Kidney epithelial cell (primary cell): ENCODE measurements around the gene ECSIT. TPM values are rescaled to one million over a fixed set of nuclear protein-coding genes. Genes with fewer than 3 reads are reported as not detected.

Source experiments
- DNase-seq: peaks from one replicate; pipeline ENCODE4 v3.0.0-alpha.2; 2010; ENCODE audit warnings: low read depth
- H3K27me3 ChIP-seq: 2 replicates; pipeline ENCODE4 v1.6.0; 2011; ENCODE audit warnings: low read length; ENCODE audit not compliant: control insufficient read depth, insufficient read depth
- H3K36me3 ChIP-seq: 2 replicates; pipeline ENCODE4 v1.5.1; 2011; ENCODE audit warnings: low read length; ENCODE audit not compliant: control insufficient read depth, insufficient read depth
- H3K4me3 ChIP-seq: 2 replicates; pipeline ENCODE4 v1.5.1; 2011; ENCODE audit warnings: low read depth, mild to moderate bottlenecking, control low read depth, low read length
- total RNA-seq: library from RNA; depleted of rRNA; stranded (reverse); fragments of >200 nt; gene quantifications from 2 replicates; pipeline ENCODE4 v1.2.3, GENCODE V29; 2015
- TF ChIP-seq, protein P1 (sequence below): IDR thresholded peaks from 2 replicates; pipeline ENCODE4 v1.5.1; 2011; ENCODE audit warnings: mild to moderate bottlenecking, moderate library complexity, low read length, control low read depth, inconsistent platforms; ENCODE audit not compliant: insufficient read depth, poor library complexity, severe bottlenecking

Gene ECSIT
- total RNA-seq, 1 donor from 2014 or later = 37.4 TPM

DNA sequence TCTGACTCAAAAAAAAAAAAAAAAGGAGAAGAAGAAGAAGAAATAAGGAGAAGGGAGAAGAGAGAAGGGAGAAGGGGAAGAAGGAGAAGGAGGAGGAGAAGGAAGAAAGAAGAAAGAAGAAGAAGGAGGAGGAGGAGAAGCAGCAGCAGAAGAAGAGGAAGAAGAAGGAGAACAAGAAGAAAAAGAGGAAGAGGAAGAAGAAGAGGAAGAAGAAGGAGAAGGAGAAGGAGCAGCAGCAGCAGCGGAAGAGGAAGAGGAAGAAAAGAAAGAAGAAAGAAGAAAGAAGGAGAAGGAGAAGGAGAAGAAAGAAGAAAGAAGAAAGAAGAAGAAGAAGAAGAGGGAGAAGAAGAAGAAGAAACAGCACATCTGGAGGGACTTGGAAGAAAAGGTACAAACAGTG lies 5.6 kb upstream of the ECSIT start:
- Histone ChIP-seq H3K36me3 (no peaks in the 10 kb centered on the region), H3K27me3 (peaks cover 3% of the 10 kb centered on the region), H3K4me3 (no peak overlapping the region)
- DNase-seq = no peak
- TF ChIP-seq, protein P1, sequence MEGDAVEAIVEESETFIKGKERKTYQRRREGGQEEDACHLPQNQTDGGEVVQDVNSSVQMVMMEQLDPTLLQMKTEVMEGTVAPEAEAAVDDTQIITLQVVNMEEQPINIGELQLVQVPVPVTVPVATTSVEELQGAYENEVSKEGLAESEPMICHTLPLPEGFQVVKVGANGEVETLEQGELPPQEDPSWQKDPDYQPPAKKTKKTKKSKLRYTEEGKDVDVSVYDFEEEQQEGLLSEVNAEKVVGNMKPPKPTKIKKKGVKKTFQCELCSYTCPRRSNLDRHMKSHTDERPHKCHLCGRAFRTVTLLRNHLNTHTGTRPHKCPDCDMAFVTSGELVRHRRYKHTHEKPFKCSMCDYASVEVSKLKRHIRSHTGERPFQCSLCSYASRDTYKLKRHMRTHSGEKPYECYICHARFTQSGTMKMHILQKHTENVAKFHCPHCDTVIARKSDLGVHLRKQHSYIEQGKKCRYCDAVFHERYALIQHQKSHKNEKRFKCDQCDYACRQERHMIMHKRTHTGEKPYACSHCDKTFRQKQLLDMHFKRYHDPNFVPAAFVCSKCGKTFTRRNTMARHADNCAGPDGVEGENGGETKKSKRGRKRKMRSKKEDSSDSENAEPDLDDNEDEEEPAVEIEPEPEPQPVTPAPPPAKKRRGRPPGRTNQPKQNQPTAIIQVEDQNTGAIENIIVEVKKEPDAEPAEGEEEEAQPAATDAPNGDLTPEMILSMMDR = no peak

GRCh38 chr19:11530432-11530831 lies 1.5 kb upstream of the ECSIT start:
- TF ChIP-seq, protein P1 = peak; percentile 23
- Histone ChIP-seq H3K36me3 (no peaks in the 10 kb centered on the region), H3K4me3 (no peak overlapping the region), H3K27me3 (no peaks in the 10 kb centered on the region)
- DNase-seq = no peak

DNA sequence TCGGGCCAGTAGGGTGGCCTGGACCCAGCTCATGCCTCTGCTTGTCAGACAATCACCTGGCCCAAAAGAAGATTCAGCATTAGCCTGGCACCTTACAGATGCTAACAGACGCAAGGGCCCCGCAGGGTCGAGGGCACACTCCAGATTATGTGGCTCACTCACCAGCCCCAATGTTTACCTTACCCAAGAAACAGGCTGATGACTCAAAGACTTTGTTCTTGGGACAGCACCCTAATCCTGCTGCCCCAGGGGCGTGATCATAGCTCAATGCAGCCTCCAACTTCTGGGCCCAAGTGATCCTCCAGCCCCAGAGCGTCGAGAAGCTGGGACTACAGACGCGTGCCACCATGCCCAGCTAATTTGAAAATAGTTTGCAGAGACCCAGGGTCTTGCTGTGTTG lies 9.8 kb downstream of the ECSIT start:
- TF ChIP-seq, protein P1 = no peak
- Histone ChIP-seq H3K36me3 (no peaks in the 10 kb centered on the region), H3K4me3 (no peak overlapping the region), H3K27me3 (no peaks in the 10 kb centered on the region)
- no peak for DNase-seq

DNA sequence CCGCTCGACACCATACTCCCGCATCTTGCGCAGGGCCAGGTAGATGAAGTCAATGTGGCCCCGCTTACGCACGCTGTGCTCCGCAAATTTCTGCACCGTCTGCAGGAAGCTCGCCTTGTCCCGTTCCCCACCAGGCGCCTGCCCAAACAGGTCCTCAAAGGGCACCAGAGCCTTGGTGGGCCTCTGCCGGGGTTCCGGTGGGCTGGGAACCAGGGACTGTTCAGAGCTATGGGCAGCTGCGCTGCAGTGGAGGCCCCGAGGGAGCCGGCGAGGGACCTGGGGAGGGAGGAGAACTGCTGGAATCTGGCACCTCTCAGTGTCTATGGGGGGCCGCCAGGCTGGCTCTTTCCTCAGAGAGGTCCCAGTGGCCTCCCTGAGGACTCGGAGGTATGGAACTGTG lies 15.0 kb downstream of the ECSIT start:
- no peak overlapping the region for H3K4me3 ChIP-seq
- no peaks in the 10 kb centered on the region for H3K27me3 ChIP-seq
- H3K36me3 ChIP-seq = no peaks in the 10 kb centered on the region
- TF ChIP-seq, protein P1 = no peak
- DNase-seq = no peak

DNA sequence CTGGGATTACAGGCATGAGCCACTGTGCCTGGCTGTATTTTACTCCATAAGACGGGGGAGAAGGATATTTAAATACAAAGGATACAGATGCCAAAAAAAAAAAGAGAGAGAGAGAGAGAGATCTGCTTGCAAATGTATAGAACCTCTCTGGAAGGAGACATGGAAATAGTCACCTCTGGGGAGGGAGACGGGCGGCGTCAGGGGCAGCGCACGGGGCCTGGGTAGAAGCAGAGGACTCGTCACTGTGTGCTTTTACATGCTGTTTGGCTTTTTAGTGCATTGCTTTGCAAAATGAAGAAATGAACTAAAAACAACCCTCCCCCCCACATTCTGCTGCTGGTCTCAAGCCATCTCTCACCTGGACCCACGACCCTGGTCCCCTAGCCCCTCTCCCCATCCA lies 18.5 kb downstream of the ECSIT start:
- no peaks in the 10 kb centered on the region for H3K36me3 ChIP-seq
- H3K27me3 ChIP-seq = no peaks in the 10 kb centered on the region
- TF ChIP-seq, protein P1 = no peak
- no peak overlapping the region for H3K4me3 ChIP-seq
- DNase-seq = no peak

DNA sequence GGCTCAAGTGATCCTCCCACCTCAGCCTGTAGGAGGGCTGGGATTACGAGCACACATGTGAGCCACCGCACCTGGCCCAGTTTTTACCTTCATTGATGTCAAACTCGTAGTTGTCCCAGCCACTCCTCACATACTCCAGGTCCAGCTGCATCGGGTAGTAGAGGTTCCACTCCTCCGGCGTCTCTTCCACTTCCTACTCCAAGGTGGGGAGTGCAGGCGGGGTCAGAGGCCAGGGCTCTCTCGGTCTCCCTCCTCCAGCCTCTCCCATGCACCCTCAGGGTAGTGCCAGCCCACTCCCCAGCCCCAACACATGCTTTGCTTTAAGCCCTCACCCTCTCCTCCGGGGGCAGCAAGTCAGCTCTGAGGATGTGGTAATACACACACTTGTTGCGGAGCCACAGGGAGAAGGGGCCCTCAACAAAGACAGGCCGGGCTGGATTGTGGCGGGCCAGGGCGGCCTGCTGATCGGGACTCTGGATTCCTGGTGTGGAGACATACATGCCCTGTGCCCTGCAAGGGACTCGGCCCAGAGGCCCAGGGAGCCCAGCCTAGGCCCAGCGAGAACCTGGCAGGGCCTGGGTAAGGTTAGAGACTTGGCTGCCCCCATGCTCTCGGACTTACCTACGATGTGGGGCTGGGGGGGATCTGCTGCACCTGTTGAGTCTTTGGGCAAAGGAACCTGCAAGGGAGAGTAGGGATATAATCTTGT lies 21.4 kb downstream of the ECSIT start:
- no peak for DNase-seq
- H3K4me3 ChIP-seq = no peak overlapping the region
- TF ChIP-seq, protein P1 = no peak
- no peaks in the 10 kb centered on the region for H3K27me3 ChIP-seq
- no peaks in the 10 kb centered on the region for H3K36me3 ChIP-seq
